Right hindlimb (tissue), 1 donor: ENCODE data around the gene UBASH3A.

Experiments
- DNase-seq: peaks from one replicate; pipeline ENCODE4 v3.0.0-alpha.2; 2018

UBASH3A gene

GRCh38 chr21:42403611-42404231 lies at the start of gene UBASH3A:
TSS of gene UBASH3A (plus strand) at chr21:42403902. CDS start at chr21:42403946, 44 bp downstream.
- no peak for DNase-seq

GRCh38 chr21:42356046-42356445 lies 47.7 kb upstream of the UBASH3A start:
- DNase-seq: no peak

- no peak for DNase-seq
Observed at GRCh38 chr21:42356650-42357049, 47.1 kb upstream of the UBASH3A start.

GRCh38 chr21:42357307-42357706 lies 46.4 kb upstream of the UBASH3A start:
- DNase-seq: no peak

- no peak for DNase-seq
Observed at GRCh38 chr21:42358261-42358660, 45.4 kb upstream of the UBASH3A start.

- no peak for DNase-seq
Observed at GRCh38 chr21:42358937-42359336, 44.8 kb upstream of the UBASH3A start.

- no peak for DNase-seq
Observed at GRCh38 chr21:42360317-42360716, 43.4 kb upstream of the UBASH3A start.

GRCh38 chr21:42361286-42361685 lies 42.4 kb upstream of the UBASH3A start:
- no peak for DNase-seq

GRCh38 chr21:42362198-42362597 lies 41.5 kb upstream of the UBASH3A start:
- DNase-seq: no peak

GRCh38 chr21:42362700-42363099 lies 41.0 kb upstream of the UBASH3A start:
- DNase-seq: no peak

GRCh38 chr21:42363312-42363711 lies 40.4 kb upstream of the UBASH3A start:
- DNase-seq: no peak

GRCh38 chr21:42364304-42364865 lies 39.3 kb upstream of the UBASH3A start:
- no peak for DNase-seq

- DNase-seq: no peak
Observed at GRCh38 chr21:42365770-42366169, 37.9 kb upstream of the UBASH3A start.

GRCh38 chr21:42366292-42367010 lies 37.3 kb upstream of the UBASH3A start, which contains the start of gene TFF1:
TSS of gene TFF1 (minus strand) at chr21:42366535. CDS start at chr21:42366495, 40 bp downstream.
- DNase-seq: no peak

- no peak for DNase-seq
Observed at GRCh38 chr21:42367367-42368165, 36.1 kb upstream of the UBASH3A start.

- DNase-seq: no peak
Observed at GRCh38 chr21:42369821-42370220, 33.9 kb upstream of the UBASH3A start.

- DNase-seq: no peak
Observed at GRCh38 chr21:42370894-42371654, 32.6 kb upstream of the UBASH3A start.

GRCh38 chr21:42373196-42373907 lies 30.4 kb upstream of the UBASH3A start:
- DNase-seq: no peak

GRCh38 chr21:42373908-42374455 lies 29.7 kb upstream of the UBASH3A start:
- no peak for DNase-seq

- DNase-seq: no peak
Observed at GRCh38 chr21:42374457-42374856, 29.2 kb upstream of the UBASH3A start.

- DNase-seq: no peak
Observed at GRCh38 chr21:42374864-42375499, 28.7 kb upstream of the UBASH3A start.
